GM18909 (cell line): ENCODE data around the gene SULT2B1.
"Not testable (repeated sequence)": the region's sequence is repeated elsewhere in the genome, so short reads cannot be mapped to it uniquely, and the experiment has no call there.

Experiments used
- ATAC-seq: cut with Tn5 transposase; IDR thresholded peaks from one replicate; pipeline ENCODE4 v1.9.1; 2021; ENCODE audit warnings: mild to moderate bottlenecking; ENCODE audit not compliant: unreplicated experiment, poor library complexity

Gene SULT2B1

DNA sequence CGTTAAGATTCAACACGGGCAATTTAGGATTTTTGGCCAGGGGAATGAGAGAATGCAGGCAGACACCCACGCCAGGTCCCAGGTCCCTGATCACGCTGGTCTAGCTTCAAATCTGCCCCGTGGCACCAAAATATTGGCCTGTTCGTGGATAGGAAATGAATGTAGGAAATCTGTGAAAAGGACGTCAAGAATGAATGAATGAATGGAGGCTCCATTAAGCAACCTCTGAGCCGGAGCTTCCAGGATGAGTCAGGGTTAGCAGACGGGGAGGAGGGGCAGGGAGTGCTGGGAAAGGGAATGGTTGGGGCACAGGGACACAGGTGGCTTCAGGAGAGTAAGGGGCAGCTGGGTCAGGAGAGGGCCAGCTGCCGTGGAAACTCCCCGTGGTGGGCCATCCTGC lies 4.2 kb downstream of the SULT2B1 start:
- no peak for ATAC-seq

DNA sequence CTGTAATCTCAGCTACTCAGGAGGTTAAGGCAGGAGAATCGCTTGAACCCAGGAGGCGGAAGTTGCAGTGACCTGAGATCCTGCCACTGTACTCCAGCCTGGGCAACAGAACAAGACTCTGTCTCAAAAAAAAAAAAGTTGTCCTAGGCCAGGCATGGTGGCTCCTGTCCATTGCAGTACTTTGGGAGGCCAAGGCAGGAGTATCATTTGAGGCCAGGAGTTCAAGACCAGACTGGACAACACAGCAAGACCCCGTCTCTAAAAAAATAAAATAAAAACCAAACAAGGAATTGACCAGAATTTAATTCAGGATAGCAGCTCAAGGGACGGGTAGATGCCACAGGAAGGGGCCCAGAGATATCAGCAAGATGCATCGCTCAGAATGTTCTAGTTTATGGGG lies 4.9 kb downstream of the SULT2B1 start:
- ATAC-seq, result no peak

- no peak for ATAC-seq
Measured at GRCh38 chr19:48558018-48558684, 6.2 kb downstream of the SULT2B1 start.

GRCh38 chr19:48560095-48560530 lies 8.1 kb downstream of the SULT2B1 start:
- ATAC-seq, result no peak

GRCh38 chr19:48561412-48561811 lies 9.4 kb downstream of the SULT2B1 start:
- ATAC-seq, result no peak

DNA sequence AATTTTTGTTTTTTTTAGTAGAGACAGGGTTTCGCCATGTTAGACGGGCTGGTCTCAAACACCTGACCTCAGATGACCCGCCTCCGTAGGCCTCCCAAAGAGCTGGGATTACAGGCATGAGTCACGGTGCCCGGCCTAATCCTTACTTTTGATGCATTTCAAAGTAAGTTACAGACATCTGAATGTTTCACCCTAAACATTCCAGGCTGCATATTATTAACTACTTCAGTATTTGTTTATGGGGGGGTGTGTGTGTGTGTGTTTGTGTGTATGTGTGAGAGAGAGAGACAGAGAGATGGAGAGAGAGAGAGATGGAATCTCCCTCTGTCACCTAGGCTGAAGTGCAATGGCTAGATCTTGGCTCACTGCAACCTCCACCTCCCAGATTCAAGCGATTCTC lies 13.1 kb downstream of the SULT2B1 start:
- ATAC-seq, result no peak

DNA sequence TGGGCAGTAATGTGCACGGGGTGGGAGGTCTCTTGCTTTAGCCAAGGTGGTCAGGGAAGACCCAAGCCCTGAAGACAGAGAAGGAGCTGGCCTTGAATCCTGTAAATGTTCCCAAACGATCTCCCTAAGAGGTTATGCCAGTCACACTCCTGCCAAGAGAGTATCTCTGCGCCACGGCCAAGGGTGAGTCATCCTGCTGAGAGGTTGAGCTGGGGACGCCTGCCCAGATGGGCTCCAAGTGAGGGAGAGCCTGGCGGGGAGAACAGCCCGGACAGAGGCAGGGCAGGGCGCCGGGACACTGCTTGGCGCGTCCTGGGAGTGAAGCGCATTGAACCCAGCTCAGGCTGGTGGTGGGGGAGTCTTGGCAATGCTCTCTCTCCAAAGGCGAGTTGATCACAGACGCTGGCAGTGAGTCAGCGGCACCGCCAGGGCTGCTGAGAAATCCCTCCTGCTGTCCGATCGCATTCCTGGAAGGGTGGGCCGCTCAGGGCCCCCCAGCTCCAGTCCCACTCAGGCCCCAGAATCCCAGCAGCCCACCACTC lies 16.4 kb downstream of the SULT2B1 start:
- ATAC-seq, result no peak

DNA sequence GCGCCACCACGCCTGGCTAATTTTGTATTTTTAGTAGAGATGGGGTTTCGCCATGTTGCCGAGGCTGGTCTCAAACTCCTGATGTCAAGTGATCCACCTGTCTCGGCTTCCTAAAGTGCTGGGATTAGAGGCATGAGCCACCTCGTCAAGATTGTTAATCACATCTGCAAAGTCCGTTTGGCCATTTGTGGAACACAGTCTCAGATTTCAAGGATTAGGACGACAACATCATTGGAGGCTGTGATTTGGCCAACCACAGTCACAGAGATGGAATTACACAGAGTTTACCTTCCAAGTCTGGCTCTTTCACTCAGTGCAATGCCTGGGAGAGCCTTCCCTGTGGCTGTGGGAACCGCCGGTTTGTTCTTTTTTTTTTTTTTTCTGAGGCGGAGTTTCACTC lies 17.8 kb downstream of the SULT2B1 start:
- ATAC-seq, result no peak

DNA sequence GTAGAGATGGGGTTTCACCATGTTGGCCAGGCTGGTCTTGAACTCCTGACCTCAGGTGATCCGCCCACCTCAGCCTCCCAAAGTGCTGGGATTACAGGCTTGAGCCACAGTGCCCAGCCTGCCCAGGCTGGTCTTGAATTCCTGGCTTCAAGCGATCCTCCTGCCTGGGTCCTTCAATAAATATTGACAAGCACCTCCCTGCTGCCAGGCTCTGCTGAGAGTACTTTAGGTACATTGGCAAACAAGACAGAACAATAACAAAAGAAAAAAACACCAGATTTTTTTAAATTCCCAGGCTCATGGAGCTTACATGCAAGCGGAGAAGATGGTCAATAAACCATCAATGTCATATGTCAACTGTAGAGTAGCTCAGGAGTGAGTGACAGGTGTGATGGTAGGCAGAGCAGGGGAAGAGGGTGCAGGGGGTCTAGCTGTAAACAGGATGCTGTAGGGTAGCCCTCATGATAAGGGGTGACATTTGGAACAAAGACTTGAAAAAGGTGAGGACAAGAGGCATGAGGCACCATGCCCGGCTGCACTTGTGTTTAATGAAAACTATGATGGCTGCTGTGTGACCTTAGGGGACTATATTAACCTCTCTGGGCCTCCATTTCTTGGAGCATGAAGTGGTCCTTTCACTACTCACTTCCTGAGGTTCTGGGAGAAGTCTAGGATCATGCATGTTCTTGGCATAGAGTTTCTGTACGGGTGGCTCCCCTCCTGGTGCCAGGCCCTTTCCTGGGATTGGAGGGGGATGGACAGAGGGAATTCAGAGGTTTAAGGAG lies 19.6 kb downstream of the SULT2B1 start:
- no peak for ATAC-seq

DNA sequence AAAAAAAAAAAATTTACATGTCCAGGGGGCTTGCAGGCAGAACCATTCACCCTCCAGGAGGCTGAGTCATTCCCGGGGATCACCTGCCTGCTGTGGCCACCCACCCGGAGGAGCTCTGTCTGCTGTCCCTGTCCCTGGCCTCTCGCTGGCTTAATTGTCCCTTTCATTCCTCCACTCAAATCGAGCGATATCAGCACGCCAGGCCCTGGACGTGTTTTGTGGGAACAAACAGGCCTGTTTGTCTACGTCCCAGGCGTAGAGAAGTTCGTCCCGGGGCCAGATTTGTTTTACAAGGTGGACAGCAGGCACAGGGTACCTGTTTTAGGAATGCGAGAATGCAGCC lies 21.2 kb downstream of the SULT2B1 start:
- no peak for ATAC-seq

GRCh38 chr19:48575931-48576622 lies 24.1 kb downstream of the SULT2B1 start:
- no peak for ATAC-seq

DNA sequence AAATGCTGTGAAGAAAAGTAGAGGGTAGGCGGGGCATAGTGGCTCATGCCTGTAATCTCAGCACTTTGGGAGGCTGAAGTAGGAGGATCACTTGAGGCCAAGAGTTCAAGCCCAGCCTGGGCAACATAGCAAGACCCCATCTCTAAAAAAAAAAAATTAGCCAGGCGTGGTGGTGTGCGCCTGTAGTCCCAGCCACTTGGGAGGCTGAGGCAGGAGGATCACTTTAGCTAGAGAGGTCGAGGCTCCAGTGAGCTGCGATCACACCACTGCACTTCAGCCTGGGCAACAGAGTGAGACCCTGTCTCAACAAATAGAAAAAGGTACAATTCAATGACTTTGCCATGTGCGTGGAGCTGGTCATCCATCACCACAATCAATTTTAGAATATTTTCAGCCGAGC lies 25.9 kb downstream of the SULT2B1 start:
- ATAC-seq, result not testable (repeated sequence)

DNA sequence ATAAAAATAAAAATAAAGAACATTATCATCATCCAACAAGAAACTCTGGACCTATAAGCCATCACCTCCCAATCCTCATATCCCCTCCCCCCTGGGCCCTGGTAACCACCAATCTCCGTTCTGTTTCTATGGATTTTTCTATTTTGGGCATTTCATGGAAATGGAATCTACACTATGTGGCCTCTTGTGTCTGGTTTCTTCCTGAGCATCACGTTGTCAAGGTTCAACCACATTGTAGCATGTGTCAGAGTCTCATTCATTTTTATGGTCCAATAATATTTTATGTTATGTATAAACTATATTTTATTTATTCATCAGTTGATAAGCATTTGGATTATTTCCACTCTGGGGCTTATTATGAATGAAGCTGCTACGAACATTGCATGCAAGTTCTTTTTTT lies 26.9 kb downstream of the SULT2B1 start:
- ATAC-seq, result no peak

GRCh38 chr19:48582168-48582567 lies 30.2 kb downstream of the SULT2B1 start:
- no peak for ATAC-seq

- no peak for ATAC-seq
Measured at GRCh38 chr19:48587387-48587786, 35.4 kb downstream of the SULT2B1 start.

- no peak for ATAC-seq
Measured at GRCh38 chr19:48588670-48589401, 36.9 kb downstream of the SULT2B1 start.

GRCh38 chr19:48591021-48591420 lies 39.0 kb downstream of the SULT2B1 start:
- no peak for ATAC-seq

GRCh38 chr19:48595171-48595570 lies 43.2 kb downstream of the SULT2B1 start:
- no peak for ATAC-seq

DNA sequence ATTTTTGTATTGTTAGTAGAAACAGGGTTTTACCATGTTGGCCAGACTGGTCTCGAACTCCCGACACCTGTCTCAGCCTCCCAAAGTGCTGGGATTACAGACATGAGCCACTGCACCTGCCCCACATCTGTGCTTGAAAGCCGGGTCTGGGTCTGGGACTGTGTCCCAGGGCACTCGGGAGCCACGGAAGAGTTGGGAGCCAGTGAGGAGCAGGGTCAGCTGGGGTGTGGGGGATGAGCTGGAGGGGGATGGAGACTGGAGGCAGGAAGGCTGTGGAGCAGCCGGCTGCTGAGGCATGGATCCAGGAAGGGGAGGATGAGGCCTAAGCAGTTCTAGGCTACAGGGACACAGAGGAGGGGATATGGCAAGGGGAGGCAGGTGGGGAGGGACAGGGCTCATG lies 43.9 kb downstream of the SULT2B1 start:
- ATAC-seq, result no peak

DNA sequence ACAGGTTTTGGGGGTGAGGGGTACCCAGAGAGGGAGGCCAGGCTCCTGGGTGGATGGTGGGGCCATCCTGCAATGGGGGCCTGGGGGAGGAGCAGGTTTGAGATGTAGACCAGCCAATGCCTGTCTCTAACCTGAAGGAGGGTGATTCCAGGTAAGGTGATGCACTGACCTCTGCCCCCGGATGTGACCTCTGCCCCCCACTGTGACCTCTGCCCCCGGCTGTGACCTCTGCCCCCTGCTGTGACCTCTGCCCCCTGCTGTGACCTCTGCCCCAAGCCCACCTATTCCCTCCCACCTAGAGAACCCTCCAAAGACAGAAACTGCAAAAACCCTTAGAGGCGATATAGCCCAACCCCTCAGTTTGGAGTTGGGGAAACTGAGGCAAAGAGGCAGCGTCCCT lies 44.3 kb downstream of the SULT2B1 start:
- no peak for ATAC-seq
